ENCODE data around the gene DIAPH2.

- no peak for TF ChIP-seq CTCF (IDR thresholded peaks at IDR 0.05)
- TF ChIP-seq POLR2A (IDR thresholded peaks at IDR 0.05), result no peak
These were observed 648.3 kb downstream of the DIAPH2 start for GRCh38 chrX:97332963-97333362.

Measured in esophagus squamous epithelium (tissue), 4 donors.